Nasal cavity respiratory epithelium epithelial cell of viscerocranial mucosa (primary cell): Measurements from ENCODE around the gene ECEL1. TPM values are rescaled to one million over a fixed set of nuclear protein-coding genes. Genes with fewer than 3 reads are reported as not detected.

Experiments used
- total RNA-seq: library from RNA; depleted of rRNA; stranded (reverse); fragments of >200 nt; gene quantifications from 2 replicates; pipeline ENCODE4 v1.2.3, GENCODE V29; 2014

The ECEL1 gene, protein sequence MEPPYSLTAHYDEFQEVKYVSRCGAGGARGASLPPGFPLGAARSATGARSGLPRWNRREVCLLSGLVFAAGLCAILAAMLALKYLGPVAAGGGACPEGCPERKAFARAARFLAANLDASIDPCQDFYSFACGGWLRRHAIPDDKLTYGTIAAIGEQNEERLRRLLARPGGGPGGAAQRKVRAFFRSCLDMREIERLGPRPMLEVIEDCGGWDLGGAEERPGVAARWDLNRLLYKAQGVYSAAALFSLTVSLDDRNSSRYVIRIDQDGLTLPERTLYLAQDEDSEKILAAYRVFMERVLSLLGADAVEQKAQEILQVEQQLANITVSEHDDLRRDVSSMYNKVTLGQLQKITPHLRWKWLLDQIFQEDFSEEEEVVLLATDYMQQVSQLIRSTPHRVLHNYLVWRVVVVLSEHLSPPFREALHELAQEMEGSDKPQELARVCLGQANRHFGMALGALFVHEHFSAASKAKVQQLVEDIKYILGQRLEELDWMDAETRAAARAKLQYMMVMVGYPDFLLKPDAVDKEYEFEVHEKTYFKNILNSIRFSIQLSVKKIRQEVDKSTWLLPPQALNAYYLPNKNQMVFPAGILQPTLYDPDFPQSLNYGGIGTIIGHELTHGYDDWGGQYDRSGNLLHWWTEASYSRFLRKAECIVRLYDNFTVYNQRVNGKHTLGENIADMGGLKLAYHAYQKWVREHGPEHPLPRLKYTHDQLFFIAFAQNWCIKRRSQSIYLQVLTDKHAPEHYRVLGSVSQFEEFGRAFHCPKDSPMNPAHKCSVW
- total RNA-seq, result not detected in 2 replicates

GRCh38 chr2:232487385-232488096 is at the start of gene ECEL1:
Gene ECEL1, minus strand, starts transcription at chr2:232487834. Its CDS starts 1,181 bp downstream, at chr2:232486653.

GRCh38 chr2:232525791-232526371 is 38.2 kb upstream of the ECEL1 start, which contains the start of gene CHRND:
Gene CHRND, plus strand, starts transcription at chr2:232526160. Its CDS starts 56 bp downstream, at chr2:232526216.

DNA sequence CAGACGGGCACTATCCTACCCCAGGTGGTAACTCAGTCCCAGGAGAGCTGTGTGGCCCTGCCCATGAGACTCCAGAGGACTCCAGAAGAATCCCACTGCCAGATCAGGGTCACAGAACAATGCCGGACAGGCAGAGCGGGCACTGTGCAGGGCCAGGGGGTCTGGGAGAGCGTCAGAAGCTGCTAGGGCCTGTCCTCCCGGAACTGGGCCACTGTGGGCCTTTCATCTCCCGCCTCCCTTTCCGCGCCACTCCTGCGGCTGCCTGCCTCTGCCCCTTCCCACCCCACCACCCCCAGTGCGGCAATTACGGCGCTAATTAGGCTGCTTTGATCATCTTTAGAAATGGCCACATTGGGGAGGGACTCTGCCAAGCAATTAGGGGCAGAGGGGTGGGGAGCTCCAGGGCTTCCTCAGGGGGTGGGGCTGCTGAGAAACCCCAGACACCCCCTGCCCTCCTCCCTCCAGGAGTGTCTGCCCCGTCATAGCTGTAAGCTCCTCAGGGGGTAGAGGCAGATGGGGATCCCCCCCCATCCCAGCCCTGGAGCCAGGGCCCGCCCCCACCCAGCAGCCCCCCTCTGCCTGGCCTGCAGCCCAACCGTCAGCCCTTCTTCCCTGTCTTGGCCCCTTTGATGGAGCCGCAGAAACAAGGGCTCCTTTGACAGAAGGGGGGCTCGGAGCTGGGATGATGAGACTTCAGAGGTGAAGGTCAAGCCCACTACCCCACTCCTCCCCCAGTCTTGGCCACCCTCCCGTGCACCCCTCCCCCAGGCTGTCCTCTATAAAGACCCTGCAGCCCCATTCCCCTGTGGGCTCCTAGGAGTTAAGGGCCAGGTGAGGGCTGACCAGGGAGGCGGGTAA is 32.2 kb upstream of the ECEL1 start, which contains the start of gene PRSS56:
TSS of gene PRSS56 (plus strand) at position 808 of the 858 bp plus-strand sequence. CDS start 211 bp downstream, outside the sequence.

DNA sequence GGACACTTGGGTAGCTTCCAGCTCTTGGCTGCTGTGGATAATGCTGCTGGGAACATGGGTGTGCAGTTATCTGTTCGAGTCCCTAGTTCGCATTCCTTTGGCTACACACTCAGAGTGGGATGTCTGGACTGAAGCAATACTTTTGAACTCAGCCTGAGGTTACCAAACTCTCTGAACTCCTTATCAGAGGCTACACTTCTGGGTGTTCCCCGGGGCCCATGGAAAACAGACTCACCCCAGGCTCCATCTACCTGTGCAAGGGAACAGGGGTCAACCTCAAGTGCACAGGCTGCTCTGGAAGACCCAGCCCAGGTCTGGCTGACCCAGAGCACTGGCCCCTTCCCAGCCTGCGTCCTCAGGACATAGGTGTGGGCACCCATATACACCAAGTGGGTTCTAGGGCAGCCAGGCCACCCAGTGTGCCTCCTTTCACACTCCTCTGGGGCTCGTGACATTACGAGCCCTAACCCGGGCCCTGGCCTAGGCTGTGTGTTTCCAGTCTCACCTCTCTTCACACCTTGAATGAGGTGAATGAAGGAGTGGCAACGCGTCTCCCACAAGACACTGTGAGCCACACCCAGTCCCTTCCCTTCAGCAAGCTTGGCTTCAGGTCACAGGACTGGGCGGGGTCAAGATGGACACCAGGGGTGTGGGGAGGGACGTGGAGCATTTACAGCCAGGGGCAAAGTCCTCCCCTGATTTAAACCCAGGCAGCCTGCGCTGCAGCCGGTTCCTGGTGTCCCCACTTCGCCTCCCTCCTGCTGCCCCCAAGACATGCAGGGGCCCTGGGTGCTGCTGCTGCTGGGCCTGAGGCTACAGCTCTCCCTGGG is 32.0 kb downstream of the ECEL1 start, which contains the start of gene ALPI:
TSS of gene ALPI (plus strand) at position 728 of the 830 bp plus-strand sequence. CDS start at position 775, 47 bp downstream.

Other genes starting within 250 kb of the ECEL1 start
- under 0.01 TPM in 1 of 2 replicates, not detected in the other for gene ALPP, start 109.1 kb downstream of the ECEL1 start, total RNA-seq
- not detected in 2 replicates for gene ALPG, start 81.0 kb downstream of the ECEL1 start, total RNA-seq
- gene ALPI, start 31.7 kb downstream of the ECEL1 start, total RNA-seq, result not detected in 2 replicates
- gene PRSS56, start 32.6 kb upstream of the ECEL1 start, total RNA-seq, result not detected in 2 replicates
- gene CHRND, start 38.3 kb upstream of the ECEL1 start, total RNA-seq, result not detected in 2 replicates
- gene CHRNG, start 51.9 kb upstream of the ECEL1 start, total RNA-seq, result not detected in 2 replicates
- 1.0 and 2.8 TPM in 2 replicates for gene TIGD1, start 62.7 kb upstream of the ECEL1 start, total RNA-seq
- 60.2 and 68.7 TPM in 2 replicates for gene EIF4E2, start 62.9 kb upstream of the ECEL1 start, total RNA-seq
- 0.07 TPM in 1 of 2 replicates, not detected in the other for gene EFHD1, start 145.8 kb upstream of the ECEL1 start, total RNA-seq
- 56.0 and 63.4 TPM in 2 replicates for gene GIGYF2, start 209.5 kb upstream of the ECEL1 start, total RNA-seq